ENCODE results near the gene ZNG1F.
"Not testable (repeated sequence)": the region's sequence is repeated elsewhere in the genome, so short reads cannot be mapped to it uniquely, and the experiment has no call there.

Gene ZNG1F

DNA sequence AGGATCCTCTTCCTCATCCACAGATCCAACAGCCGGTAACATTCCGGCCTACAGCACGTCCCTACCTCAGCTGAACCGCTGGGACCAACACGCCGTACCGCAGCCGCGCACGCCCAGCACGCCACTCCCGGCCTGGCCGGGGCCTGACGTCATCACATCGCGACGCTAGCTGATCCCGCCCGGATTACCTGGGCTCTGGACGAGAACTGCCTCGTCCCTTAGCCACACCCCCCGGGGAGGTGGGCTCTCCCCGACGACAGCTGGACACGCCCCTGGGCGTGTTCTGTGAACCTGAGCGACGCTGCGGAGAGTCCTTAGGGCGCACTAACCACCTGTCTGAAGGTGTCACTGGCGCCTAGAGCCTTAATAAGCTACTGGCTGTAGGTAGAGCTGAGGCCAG lies at the start of gene ZNG1F:
ZNG1F (minus strand) TSS at position 101 of the 400 bp plus-strand sequence; CDS start at position 42, 59 bp downstream.
- H3K9me3 ChIP-seq (ENCODE audit: control insufficient read depth, low read length); H3K9ac ChIP-seq (ENCODE audit: low read length); H3K36me3 ChIP-seq (ENCODE audit: control insufficient read depth, insufficient read depth, low read length); H3K4me1 ChIP-seq (ENCODE audit: control insufficient read depth, insufficient read depth, low read length); H3K4me3 ChIP-seq (ENCODE audit: low read length); H3K27me3 ChIP-seq (ENCODE audit: control insufficient read depth, insufficient read depth, low read length): not testable (repeated sequence)

DNA sequence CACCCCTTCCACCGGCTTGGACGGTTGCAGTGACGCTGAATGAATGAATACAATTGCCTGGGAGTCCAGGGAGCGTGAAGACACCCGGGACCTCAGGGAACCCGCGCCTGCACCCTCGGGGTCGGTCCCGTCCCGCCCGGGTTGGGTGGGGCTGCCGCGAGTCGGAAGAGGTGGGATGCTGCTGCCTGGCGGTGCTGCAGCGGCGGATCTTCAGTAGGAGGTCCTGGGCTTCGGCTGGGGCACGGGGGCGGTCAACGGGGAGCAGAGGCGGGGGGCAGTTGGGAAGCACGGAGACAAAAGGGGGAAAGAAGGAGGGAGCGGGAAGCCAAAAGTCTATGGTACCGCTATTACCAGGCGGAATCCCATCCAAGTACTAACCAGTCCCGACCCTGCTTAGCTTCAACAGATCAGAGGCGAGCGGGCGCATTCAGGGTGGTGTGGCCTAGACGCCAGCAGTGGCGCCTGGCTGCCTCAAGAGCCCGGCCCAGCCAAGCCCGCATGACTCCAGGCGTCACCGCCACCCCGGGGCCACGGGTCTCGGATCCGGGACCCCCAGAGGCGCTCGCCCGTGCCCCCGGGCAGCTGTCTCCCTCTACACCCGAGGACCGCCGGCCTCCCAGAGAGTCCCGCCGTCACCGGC lies 48.1 kb upstream of the ZNG1F start:
- not testable (repeated sequence) for H3K4me3 ChIP-seq (ENCODE audit: low read length)

DNA sequence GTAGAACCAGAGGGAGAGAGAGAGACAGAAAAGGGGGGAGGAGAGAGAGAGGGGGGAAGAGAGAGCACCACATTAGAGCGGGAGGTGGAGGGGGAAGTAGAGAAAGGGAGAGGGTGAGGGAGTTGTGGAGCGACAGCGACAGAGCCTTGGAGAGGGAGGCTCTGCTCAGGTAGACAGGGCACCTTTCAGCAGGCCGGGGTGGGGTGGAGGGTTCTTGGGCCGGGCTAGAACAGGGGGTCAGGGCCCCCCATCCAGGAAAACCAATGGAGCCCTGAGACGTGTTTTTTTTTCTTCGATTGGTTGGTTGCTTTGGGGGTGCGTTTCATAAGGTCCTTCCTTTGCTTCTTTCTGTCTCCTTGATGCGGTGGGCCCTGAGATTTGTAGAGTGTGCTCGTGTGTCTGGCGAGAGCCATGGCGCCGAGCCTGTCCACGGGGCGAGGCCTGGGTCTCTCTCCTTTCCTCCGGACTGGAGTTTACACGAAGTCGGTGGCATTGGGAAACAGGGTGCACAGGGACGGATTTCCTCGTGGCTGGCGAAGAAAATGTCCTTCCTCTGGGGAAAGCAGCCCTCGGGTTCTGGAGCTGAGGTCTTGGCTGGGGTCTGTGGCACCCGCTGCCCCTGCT lies 47.5 kb upstream of the ZNG1F start:
- H3K9me3 ChIP-seq (ENCODE audit: control insufficient read depth, low read length); H3K4me1 ChIP-seq (ENCODE audit: control insufficient read depth, insufficient read depth, low read length); H3K27me3 ChIP-seq (ENCODE audit: control insufficient read depth, insufficient read depth, low read length): not testable (repeated sequence)

More for the DNA sequence above, 48.1 kb upstream of the ZNG1F start:
- H3K27me3 ChIP-seq (ENCODE audit: control insufficient read depth, insufficient read depth, low read length); H3K4me1 ChIP-seq (ENCODE audit: control insufficient read depth, insufficient read depth, low read length); H3K36me3 ChIP-seq (ENCODE audit: control insufficient read depth, insufficient read depth, low read length); H3K9me3 ChIP-seq (ENCODE audit: control insufficient read depth, low read length); H3K9ac ChIP-seq (ENCODE audit: low read length): not testable (repeated sequence)

DNA sequence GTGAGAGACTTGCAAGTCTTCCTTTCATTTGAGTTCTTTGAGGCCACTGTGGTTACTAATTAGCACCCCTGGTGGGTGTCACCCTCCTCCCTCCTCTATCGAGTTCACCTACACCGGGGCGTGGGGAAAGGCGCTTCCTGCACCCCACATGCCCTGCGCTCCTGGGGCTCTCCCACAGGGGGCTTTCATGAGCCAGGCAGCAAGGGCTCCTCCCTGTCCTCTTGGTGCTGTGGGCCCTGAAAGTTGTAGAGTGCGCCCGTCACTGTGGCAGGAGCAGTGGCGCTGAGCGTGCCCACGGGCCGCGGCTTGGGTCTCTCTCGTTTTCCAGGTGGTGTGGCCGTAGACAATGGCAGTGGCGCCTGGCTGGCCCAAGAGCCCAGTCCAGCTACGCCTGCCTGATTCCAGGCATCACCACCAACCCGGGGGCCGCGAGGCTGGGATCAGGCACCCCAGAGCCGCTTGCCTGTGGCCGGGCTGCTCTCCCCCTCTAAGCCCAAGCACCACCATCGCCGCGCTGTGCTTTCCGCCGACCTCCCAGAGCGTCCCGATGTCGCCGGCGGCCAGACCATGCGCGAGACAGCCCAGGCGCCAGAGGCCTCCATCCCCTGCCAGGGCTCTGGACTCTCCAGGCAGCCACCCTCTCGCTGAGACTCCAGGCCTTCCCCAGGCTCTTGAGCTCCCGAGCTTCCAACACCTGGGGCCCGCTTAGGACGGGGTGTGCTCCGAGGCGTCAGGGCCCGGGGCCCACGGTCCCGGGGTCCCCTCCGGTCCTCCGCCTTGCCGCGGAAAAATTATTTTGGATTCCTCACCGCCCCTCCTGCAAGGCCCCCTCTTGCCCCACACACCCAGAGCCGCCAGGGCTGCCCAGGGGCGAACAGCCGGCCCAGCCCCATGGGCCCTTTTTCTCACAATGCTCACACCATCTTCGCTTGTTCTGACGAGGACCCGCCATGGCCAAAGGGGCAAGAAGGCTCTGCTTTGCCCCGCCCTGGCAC lies 46.0 kb upstream of the ZNG1F start:
- H3K9me3 ChIP-seq (ENCODE audit: control insufficient read depth, low read length); H3K36me3 ChIP-seq (ENCODE audit: control insufficient read depth, insufficient read depth, low read length); H3K4me3 ChIP-seq (ENCODE audit: low read length); H3K27me3 ChIP-seq (ENCODE audit: control insufficient read depth, insufficient read depth, low read length); H3K4me1 ChIP-seq (ENCODE audit: control insufficient read depth, insufficient read depth, low read length); H3K9ac ChIP-seq (ENCODE audit: low read length): not testable (repeated sequence)

More for the DNA sequence above, 47.5 kb upstream of the ZNG1F start:
- H3K36me3 ChIP-seq (ENCODE audit: control insufficient read depth, insufficient read depth, low read length); H3K4me3 ChIP-seq (ENCODE audit: low read length); H3K9ac ChIP-seq (ENCODE audit: low read length): not testable (repeated sequence)

DNA sequence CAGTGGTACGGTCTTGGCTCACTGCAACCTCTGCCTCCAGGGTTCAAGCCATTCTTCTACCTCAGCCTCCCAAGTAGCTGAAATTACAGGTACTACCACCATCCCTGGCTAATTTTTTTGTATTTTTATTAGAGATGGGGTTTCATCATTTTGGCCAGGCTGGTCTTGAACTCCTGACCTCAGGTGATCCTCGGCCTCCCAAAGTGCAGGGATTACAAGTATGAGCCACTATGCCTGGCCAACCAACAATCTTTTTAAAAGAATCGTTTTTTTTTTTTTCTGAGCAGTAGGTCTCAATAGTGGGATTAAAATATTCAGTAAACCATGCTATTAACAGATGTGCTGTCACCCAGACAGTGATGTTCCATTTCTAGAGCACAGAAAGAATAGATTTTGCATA lies 45.1 kb upstream of the ZNG1F start:
- H3K27me3 ChIP-seq (ENCODE audit: control insufficient read depth, insufficient read depth, low read length); H3K9me3 ChIP-seq (ENCODE audit: control insufficient read depth, low read length); H3K9ac ChIP-seq (ENCODE audit: low read length); H3K4me3 ChIP-seq (ENCODE audit: low read length); H3K36me3 ChIP-seq (ENCODE audit: control insufficient read depth, insufficient read depth, low read length); H3K4me1 ChIP-seq (ENCODE audit: control insufficient read depth, insufficient read depth, low read length): not testable (repeated sequence)

DNA sequence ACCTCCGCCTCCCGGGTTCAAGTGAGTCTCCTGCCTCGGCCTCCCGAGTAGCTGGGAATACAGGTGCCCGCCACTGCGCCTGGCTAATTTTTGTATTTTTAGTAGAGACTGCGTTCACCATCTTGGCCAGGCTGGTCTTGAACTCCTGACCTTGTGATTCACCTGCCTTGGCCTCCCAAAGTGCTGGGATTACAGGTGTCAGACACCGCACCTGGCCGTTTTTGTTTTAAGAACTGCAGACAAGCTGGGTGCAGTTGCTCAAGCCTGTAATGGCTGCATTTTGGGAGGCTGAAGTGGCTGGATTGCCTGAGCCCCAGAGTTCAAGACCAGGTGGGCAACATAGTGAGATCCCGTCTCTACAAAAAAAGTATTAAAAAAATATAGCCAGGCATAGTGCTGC lies 43.2 kb upstream of the ZNG1F start:
- not testable (repeated sequence) for H3K4me1 ChIP-seq (ENCODE audit: control insufficient read depth, insufficient read depth, low read length); H3K4me3 ChIP-seq (ENCODE audit: low read length); H3K27me3 ChIP-seq (ENCODE audit: control insufficient read depth, insufficient read depth, low read length); H3K9me3 ChIP-seq (ENCODE audit: control insufficient read depth, low read length); H3K9ac ChIP-seq (ENCODE audit: low read length); H3K36me3 ChIP-seq (ENCODE audit: control insufficient read depth, insufficient read depth, low read length)

DNA sequence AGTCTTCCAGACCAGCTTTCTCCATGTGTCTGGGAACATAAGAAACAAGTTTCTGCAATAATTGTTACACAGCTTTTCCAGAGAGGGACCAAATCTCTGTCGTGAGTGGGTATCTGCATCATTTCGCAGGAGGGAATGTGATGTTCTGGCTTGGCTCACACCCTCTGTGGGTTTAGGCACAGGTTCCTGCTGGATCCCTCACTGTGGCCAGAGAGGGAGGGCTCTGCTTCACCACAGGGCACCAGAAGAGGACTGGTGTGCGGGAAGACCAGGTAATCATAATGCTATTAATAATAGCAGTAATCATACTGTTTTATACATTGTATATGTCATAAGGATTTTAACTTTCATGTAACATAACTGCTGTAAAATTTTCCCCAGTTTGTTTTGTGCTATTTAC lies 41.3 kb upstream of the ZNG1F start:
- not testable (repeated sequence) for H3K9me3 ChIP-seq (ENCODE audit: control insufficient read depth, low read length); H3K9ac ChIP-seq (ENCODE audit: low read length); H3K27me3 ChIP-seq (ENCODE audit: control insufficient read depth, insufficient read depth, low read length); H3K36me3 ChIP-seq (ENCODE audit: control insufficient read depth, insufficient read depth, low read length); H3K4me1 ChIP-seq (ENCODE audit: control insufficient read depth, insufficient read depth, low read length); H3K4me3 ChIP-seq (ENCODE audit: low read length)

DNA sequence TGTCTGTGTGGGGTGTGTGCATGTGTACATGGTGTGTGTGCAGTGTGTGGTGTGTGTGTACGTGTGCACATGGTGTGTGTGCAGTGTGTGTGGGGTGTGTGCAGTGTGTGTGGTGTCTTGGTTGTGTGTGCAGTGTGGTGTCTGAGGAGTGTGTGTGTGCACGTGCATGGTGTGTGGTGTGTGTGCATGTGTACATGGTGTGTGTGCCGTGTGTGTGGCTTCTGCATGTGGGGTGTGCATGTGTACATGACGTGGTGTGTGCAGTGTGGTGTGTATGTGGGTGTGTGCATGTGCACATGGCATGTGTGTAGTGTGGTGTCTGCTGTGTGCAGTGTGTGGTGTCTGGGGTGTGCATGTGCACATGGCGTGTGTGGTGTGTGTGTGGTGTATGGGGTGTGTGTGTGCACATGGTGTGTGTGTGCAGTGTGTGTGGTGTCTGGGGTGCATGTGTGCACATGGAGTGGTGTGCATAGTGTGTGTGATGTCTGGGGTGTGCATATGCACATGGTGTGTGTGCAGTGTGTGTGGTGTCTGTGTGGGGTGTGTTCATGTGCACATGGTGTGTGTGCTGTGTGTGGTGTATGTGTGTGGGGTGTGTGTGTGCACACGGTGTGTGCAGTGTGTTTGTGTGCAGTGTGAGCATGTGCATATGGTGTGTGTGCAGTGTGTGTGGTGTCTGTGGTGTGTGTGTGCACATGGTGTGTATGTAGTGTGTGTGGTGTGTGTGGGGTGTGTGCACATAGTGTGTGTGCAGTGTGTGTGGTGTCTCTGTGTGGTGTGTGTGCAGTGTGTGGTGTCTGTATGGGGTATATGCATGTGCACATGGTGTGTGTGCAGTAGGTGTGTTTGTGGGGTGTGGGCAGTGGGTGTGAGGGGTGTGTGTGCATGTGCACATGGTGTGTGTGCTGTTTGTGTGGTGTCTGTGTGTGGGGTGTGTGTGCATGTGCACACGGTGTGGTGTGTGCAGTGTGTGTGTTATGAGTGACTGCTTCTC lies 40.6 kb upstream of the ZNG1F start:
- Histone ChIP-seq H3K36me3 (ENCODE audit: control insufficient read depth, insufficient read depth, low read length) (no peaks in the 10 kb centered on the region), H3K9me3 (ENCODE audit: control insufficient read depth, low read length) (no peaks in the 10 kb centered on the region), H3K9ac (ENCODE audit: low read length) (no peak overlapping the region), H3K27me3 (ENCODE audit: control insufficient read depth, insufficient read depth, low read length) (peaks cover 2% of the 10 kb centered on the region), H3K4me3 (ENCODE audit: low read length) (no peak overlapping the region), H3K4me1 (ENCODE audit: control insufficient read depth, insufficient read depth, low read length) (no peaks in the 10 kb centered on the region)

DNA sequence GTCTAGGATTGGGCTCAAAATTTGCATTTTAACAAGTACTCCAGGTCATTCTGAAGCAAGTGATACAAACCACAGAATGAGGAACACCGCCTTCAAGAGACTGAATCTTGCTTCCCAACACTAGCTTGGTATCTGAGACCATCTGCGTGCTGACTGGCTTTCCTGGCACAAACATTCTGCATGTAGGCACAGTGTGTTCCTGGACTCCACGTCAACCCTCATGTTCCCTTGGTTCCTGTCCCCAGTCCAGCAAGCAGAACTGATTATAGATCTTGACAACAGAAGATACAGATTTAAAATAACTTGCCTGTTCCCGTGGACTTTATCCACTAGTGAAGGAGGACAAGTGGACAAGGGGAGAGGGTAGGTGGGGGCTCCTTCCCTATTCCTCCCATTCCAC lies 30.7 kb upstream of the ZNG1F start:
- not testable (repeated sequence) for H3K4me3 ChIP-seq (ENCODE audit: low read length); H3K36me3 ChIP-seq (ENCODE audit: control insufficient read depth, insufficient read depth, low read length); H3K27me3 ChIP-seq (ENCODE audit: control insufficient read depth, insufficient read depth, low read length); H3K9me3 ChIP-seq (ENCODE audit: control insufficient read depth, low read length); H3K9ac ChIP-seq (ENCODE audit: low read length); H3K4me1 ChIP-seq (ENCODE audit: control insufficient read depth, insufficient read depth, low read length)

DNA sequence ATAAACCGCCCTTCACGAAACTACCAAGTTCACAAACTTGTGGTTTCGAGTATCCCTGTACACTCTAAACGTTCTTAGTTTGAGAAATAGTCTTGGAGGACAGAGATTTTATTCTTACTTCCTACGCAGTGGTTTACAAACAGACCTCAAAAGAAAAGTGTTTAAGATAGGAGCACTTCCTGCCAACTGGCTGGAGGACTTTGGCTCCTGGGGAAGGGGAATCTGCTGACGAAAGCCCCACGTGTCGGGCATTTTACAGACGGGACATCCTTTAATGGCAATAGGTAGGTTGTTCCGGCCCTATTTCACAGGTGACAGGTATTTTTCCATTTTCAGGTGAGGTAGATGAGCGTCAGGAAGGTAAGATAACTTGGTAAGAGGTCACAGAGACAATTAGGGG lies 678 bp downstream of the ZNG1F start:
- not testable (repeated sequence) for H3K9me3 ChIP-seq (ENCODE audit: control insufficient read depth, low read length); H3K9ac ChIP-seq (ENCODE audit: low read length); H3K27me3 ChIP-seq (ENCODE audit: control insufficient read depth, insufficient read depth, low read length); H3K4me3 ChIP-seq (ENCODE audit: low read length); H3K4me1 ChIP-seq (ENCODE audit: control insufficient read depth, insufficient read depth, low read length); H3K36me3 ChIP-seq (ENCODE audit: control insufficient read depth, insufficient read depth, low read length)

DNA sequence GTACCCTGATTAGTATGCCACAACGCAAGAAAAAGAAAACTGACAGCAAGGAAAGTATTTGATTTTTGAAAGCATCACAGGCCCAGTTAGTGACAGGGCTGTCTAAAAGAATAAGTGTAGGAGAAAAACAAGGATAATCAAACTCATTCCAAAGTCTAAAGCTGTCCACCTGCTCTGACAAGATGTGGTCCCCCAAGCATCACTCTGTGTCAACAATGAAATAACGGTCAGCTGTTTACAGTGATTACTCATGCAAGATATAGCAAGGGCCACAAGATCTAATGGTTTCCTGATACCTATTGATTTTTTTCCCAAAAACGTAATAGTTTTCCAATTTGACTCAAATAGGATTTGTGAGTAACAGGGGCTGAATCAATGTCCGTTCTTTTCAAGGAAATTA lies 14.1 kb downstream of the ZNG1F start:
- H3K36me3 ChIP-seq (ENCODE audit: control insufficient read depth, insufficient read depth, low read length); H3K9ac ChIP-seq (ENCODE audit: low read length); H3K4me3 ChIP-seq (ENCODE audit: low read length); H3K4me1 ChIP-seq (ENCODE audit: control insufficient read depth, insufficient read depth, low read length); H3K9me3 ChIP-seq (ENCODE audit: control insufficient read depth, low read length); H3K27me3 ChIP-seq (ENCODE audit: control insufficient read depth, insufficient read depth, low read length): not testable (repeated sequence)
